Activated CD8-positive, alpha-beta memory T cell treated with anti-CD3 and anti-CD28 coated beads, Interleukin-2, amount 10 ng/mL, durations not matched to agents 7 days and 5 days (primary cell): ENCODE results near the gene OPCML. TPM values are rescaled to one million over a fixed set of nuclear protein-coding genes. Genes with fewer than 3 reads are reported as not detected.

Experiments
- ATAC-seq: fragments of 150-1000 bp; cut with Tn5 transposase; one replicate; pipeline ENCODE4 v1.10.0; 2021; ENCODE audit warnings: moderate library complexity
- CTCF ChIA-PET: fragments of 350-600 bp; sonication (Branson Sonifier 250); formaldehyde crosslinking; loops from one replicate; lab custom pipeline; 2021; ENCODE audit warnings: antibody characterized with exemption; lab: Charles Lee
- DNase-seq: peaks from one replicate; pipeline ENCODE4 v3.0.0-alpha.2; 2020
- H3K27ac Mint-ChIP-seq: one replicate; pipeline ENCODE4 v1.8.0; 2021; ENCODE audit warnings: mild to moderate bottlenecking, mixed read lengths
- H3K27me3 Mint-ChIP-seq: one replicate; pipeline ENCODE4 v1.8.0; 2021; ENCODE audit warnings: mixed read lengths
- H3K36me3 Mint-ChIP-seq: one replicate; pipeline ENCODE4 v1.8.0; 2021; ENCODE audit warnings: mild to moderate bottlenecking, mixed read lengths
- H3K4me1 Mint-ChIP-seq: one replicate; pipeline ENCODE4 v1.8.0; 2021; ENCODE audit warnings: mixed read lengths
- H3K4me3 Mint-ChIP-seq: one replicate; pipeline ENCODE4 v1.8.0; 2021; ENCODE audit warnings: mild to moderate bottlenecking, moderate library complexity, mixed read lengths
- H3K9me3 Mint-ChIP-seq: one replicate; pipeline ENCODE4 v1.8.0; 2022; ENCODE audit warnings: low read depth, mixed read lengths
- total RNA-seq, 2 experiments: library from RNA; stranded (reverse); gene quantifications; one replicate each; pipeline ENCODE4 v1.2.3, GENCODE V29; 2021

OPCML gene
- total RNA-seq, 2 experiments from 2014 or later = not detected

DNA sequence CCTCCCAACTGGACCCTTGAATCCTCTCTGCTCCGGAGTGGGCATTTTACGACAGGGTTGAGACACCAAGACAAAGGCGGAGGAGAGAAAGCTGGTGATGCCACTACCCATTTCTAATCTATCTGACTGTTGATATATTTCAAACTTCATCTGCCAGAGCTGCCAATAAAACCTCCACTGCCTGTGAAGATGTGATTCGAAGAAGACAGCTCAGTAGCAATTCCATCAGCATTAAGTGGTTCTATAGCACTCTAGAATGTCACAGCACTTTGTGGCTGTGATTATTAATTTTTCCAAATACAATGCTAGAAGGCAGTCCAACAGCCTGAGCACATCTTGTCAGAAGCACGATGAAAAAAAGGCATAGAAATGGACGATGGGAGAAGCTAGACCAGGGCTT lies 282.8 kb downstream of the OPCML start:
- no peak overlapping the region for H3K27ac Mint-ChIP-seq
- no peaks in the 10 kb centered on the region for H3K36me3 Mint-ChIP-seq
- ATAC-seq (no peak), DNase-seq (no peak)
- H3K4me3 Mint-ChIP-seq = no peak overlapping the region
- no peaks in the 10 kb centered on the region for H3K4me1 Mint-ChIP-seq
- CTCF ChIA-PET = no interaction called here
- peaks cover 2% of the 10 kb centered on the region for H3K9me3 Mint-ChIP-seq
- H3K27me3 Mint-ChIP-seq = no peaks in the 10 kb centered on the region

DNA sequence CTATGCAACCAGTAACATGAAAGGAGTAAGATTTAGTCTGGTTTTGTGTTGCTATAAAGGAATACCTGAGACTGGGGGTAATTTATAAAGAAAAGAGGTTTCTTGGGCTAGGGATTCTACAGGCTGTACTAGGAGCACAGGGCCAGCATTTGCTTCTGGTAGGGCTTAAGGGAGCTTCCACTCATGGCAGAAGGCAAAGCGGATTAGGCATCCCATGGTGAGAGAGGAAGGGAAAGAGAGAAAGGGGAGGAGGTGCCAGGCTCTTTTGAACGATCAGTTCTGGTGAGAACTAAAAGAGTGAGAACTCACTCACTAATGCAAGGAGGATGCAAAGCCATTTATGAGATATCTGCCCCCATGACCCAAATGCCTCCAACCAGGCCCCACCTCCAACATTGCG lies 283.2 kb downstream of the OPCML start:
- Mint-ChIP-seq H3K4me3 (no peak overlapping the region), H3K27me3 (no peaks in the 10 kb centered on the region), H3K36me3 (no peaks in the 10 kb centered on the region), H3K9me3 (peaks cover 2% of the 10 kb centered on the region), H3K4me1 (no peaks in the 10 kb centered on the region), H3K27ac (no peak overlapping the region)
- DNase-seq (no peak), ATAC-seq (no peak)
- CTCF ChIA-PET = no interaction called here

DNA sequence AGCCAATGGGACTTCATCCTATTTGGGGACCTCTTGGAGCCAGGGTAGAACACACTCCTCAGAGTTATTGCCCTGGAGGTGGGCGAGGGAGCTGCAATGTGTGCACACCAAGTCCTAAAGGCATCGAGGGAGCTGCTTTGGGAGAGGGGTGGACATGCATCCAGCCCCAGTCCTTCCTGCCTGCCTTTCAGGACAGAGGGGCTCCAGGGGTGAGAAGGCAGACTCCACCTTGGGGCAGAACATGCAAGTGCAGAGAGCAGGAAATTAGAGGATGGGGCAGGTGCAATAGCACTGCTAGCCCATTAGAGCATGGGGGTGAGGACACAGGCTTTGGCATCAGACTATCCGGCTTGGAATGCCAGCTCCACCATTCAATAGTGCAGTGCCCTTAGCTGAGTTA lies 288.5 kb downstream of the OPCML start:
- ATAC-seq = no peak
- no peaks in the 10 kb centered on the region for H3K4me1 Mint-ChIP-seq
- no peak overlapping the region for H3K27ac Mint-ChIP-seq
- CTCF ChIA-PET = no interaction called here
- no peak overlapping the region for H3K4me3 Mint-ChIP-seq
- peaks cover 2% of the 10 kb centered on the region for H3K9me3 Mint-ChIP-seq
- no peaks in the 10 kb centered on the region for H3K27me3 Mint-ChIP-seq
- H3K36me3 Mint-ChIP-seq = no peaks in the 10 kb centered on the region
- DNase-seq = no peak

DNA sequence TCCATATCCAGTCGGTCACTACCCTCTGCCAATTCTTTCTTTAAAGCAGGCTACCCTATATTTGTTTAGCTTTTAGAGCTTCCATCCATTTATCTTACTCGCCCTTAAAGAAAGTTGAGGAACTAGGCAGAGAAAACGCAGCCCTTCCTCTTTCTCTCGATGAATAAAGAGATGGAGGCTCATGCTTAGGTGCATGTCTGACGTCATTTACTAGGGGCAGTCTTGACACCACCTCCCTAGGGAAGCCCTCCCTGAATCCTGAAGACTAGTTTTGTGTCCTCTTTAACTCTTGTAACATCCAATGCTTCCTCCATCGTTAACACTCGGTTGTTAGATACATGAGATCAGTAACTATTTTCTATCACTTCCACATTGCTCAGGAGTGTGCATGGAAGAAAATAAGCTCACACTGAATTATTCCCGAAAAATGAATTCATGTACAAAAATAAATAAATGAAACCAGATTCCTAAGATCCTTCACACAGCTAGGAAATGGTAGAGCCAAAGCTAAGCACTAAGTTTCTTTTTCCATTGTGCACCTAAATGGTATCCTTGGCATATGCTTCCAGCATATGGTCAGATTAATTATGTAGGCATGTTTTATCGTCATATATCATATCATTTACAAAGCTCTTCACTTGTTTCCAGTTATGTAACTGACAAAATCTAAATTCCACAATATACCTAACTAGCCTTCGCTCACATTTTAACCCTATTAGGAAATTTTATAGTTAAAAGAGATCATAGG lies 291.2 kb downstream of the OPCML start:
- Mint-ChIP-seq H3K27me3 (no peaks in the 10 kb centered on the region), H3K9me3 (no peaks in the 10 kb centered on the region), H3K27ac (no peak overlapping the region), H3K4me1 (no peaks in the 10 kb centered on the region), H3K36me3 (no peaks in the 10 kb centered on the region), H3K4me3 (no peak overlapping the region)
- CTCF ChIA-PET = no interaction called here
- ATAC-seq (no peak), DNase-seq (no peak)

DNA sequence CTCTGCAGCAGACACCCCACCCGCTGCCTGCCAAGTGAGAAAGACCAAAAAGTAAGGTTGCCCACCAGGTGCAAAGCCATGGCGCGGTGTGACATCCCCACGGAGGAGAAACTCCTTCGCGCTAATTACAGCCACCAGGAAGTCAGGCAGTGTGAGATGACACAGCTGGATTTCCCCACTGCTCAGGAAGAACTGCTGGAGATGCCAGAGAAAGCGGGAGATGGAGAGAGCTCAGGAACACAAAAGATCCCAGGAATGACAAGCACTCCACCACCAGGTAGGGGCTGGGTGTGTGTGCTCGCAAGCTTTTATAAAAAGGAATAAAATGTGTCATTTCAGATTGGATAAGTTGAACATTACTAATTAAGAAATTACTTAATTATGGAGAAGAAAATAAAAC lies 292.7 kb downstream of the OPCML start:
- Mint-ChIP-seq H3K36me3 (no peaks in the 10 kb centered on the region), H3K27me3 (no peaks in the 10 kb centered on the region), H3K4me1 (no peaks in the 10 kb centered on the region), H3K27ac (no peak overlapping the region), H3K4me3 (no peak overlapping the region), H3K9me3 (no peaks in the 10 kb centered on the region)
- ATAC-seq = no peak
- CTCF ChIA-PET = no interaction called here
- DNase-seq = no peak

DNA sequence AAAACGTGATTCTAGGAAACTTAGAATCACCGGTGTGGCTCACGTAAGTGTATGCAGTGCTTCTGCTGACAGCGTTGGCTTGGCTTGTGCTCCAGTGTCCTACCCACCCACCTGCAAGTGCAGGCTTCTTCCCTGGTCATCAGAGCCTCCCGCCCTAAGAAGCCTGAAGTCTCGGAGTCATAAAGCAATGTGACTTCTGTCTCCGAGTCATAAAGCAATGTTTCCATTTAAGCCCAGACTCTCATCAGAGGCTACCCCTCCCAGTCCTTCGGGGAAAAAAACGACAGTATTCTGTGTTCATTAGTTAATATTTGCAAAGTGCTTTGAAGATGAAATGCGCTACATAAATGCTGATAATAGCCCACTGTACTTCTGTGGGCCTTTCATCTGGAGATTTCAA lies 293.8 kb downstream of the OPCML start:
- H3K27me3 Mint-ChIP-seq = no peaks in the 10 kb centered on the region
- CTCF ChIA-PET = no interaction called here
- ATAC-seq = no peak
- no peaks in the 10 kb centered on the region for H3K4me1 Mint-ChIP-seq
- no peak overlapping the region for H3K4me3 Mint-ChIP-seq
- no peaks in the 10 kb centered on the region for H3K9me3 Mint-ChIP-seq
- no peak overlapping the region for H3K27ac Mint-ChIP-seq
- H3K36me3 Mint-ChIP-seq = no peaks in the 10 kb centered on the region
- no peak for DNase-seq

DNA sequence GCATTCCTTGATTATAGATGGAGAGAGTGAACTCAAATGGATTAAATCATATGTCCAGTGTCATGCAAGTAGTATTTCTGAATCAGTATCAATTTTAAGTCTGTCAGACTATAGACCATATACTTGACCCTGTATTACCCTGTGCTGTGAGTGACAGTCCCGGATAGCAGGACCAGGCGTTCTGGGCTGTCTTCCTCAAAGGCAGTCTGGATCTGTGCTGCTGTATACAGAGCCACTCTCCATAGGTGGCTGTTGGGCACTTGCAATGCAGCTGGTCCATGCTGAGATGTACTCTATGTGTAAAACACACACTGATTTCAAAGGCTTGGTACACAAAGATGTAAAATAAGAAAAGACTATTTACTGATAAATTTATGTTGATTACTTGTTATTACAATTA lies 294.3 kb downstream of the OPCML start:
- no peak for ATAC-seq
- no peak for DNase-seq
- Mint-ChIP-seq H3K4me3 (no peak overlapping the region), H3K27me3 (no peaks in the 10 kb centered on the region), H3K36me3 (no peaks in the 10 kb centered on the region), H3K9me3 (no peaks in the 10 kb centered on the region), H3K27ac (no peak overlapping the region), H3K4me1 (no peaks in the 10 kb centered on the region)
- CTCF ChIA-PET = no interaction called here

DNA sequence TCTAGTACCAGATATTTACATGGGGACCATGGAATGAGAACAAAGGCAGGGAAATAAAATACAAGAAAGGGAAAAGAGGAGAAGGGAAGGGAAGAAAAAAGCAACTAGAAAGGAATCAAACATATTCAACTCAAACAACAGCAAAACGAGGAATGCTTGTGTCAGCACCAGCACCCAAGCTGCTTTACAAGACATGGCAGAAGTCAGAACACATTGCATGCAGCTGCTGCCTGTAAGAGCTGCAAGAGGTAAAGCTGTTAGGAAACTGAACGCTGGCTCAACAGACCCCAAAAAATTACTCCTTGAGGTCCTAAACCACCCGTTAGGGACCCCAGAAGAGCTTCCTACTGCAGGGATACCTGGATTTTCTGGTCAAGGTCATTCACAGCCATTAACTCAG lies 296.9 kb downstream of the OPCML start:
- ATAC-seq (no peak), DNase-seq (no peak)
- Mint-ChIP-seq H3K4me3 (no peak overlapping the region), H3K27me3 (no peaks in the 10 kb centered on the region), H3K4me1 (no peaks in the 10 kb centered on the region), H3K9me3 (no peaks in the 10 kb centered on the region), H3K36me3 (no peaks in the 10 kb centered on the region), H3K27ac (no peak overlapping the region)
- CTCF ChIA-PET = no interaction called here

DNA sequence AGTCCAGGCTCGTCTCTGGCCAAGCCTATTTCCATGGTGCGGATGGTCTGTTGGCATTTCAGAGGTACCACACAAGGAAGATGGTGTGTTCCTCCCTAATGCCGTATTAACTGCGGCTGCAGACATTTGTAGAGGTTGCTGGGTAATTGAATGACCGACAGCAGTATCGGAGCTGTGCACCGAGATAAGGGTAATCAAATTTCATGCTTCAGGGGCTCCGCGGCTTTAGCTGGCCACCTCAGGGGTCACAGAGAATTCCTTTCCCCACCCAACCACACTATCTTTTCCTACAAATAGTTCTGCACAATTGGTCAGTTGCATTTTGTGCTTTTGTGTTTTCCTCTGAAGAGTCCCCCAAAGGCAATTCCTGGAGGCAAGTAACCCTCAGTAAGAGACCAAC lies 297.4 kb downstream of the OPCML start:
- no peak overlapping the region for H3K27ac Mint-ChIP-seq
- CTCF ChIA-PET = no interaction called here

DNA sequence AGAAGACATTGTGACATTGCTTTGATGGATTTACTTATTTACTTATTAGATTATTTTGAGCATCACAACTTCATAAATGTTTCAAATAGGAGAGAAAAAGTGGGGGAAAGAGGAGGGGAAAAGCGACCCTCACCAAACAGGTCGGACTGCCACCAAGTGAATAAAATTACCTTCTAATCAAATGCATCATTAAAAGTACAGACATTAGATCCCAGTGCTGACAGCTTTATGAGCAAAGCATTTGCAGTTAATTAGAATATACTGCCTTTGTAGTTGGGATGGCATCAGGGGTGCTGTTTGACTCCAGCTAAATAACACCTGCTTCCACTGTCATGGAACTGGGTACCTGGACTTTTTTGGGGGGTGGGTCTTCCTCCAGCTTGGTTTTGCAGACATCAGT lies 299.6 kb downstream of the OPCML start:
- H3K27ac Mint-ChIP-seq = no peak overlapping the region

More for the DNA sequence above, 297.4 kb downstream of the OPCML start:
- H3K4me3 Mint-ChIP-seq = no peak overlapping the region
- H3K9me3 Mint-ChIP-seq = no peaks in the 10 kb centered on the region
- no peak for ATAC-seq
- no peaks in the 10 kb centered on the region for H3K36me3 Mint-ChIP-seq
- H3K27me3 Mint-ChIP-seq = no peaks in the 10 kb centered on the region
- no peak for DNase-seq
- no peaks in the 10 kb centered on the region for H3K4me1 Mint-ChIP-seq

DNA sequence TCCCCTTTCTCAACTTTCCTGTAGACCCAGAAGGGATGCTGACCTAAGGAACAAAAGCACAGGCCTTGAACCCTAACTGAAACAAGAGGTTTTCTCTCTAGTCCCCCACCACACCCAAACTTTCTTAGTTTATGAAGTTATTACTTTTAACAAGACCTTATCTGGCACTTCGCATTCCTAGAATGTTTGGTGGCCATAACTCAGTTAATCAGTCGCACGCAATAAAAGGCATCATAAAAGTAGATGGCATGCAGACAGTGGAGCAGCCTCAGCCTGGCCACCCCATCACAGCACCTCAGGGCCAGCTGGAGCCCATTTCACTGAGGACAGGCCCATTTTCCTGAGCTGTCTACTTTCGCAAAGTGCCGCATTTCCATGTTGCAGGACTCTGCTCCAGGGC lies 301.9 kb downstream of the OPCML start:
- Mint-ChIP-seq H3K36me3 (no peaks in the 10 kb centered on the region), H3K27me3 (no peaks in the 10 kb centered on the region), H3K9me3 (no peaks in the 10 kb centered on the region), H3K4me1 (no peaks in the 10 kb centered on the region), H3K4me3 (no peak overlapping the region), H3K27ac (no peak overlapping the region)
- CTCF ChIA-PET = no interaction called here
- no peak for DNase-seq
- no peak for ATAC-seq

More for the DNA sequence above, 299.6 kb downstream of the OPCML start:
- no peaks in the 10 kb centered on the region for H3K36me3 Mint-ChIP-seq
- H3K4me1 Mint-ChIP-seq = no peaks in the 10 kb centered on the region
- H3K27me3 Mint-ChIP-seq = no peaks in the 10 kb centered on the region
- DNase-seq (no peak), ATAC-seq (no peak)
- CTCF ChIA-PET = no interaction called here
- no peaks in the 10 kb centered on the region for H3K9me3 Mint-ChIP-seq
- no peak overlapping the region for H3K4me3 Mint-ChIP-seq

DNA sequence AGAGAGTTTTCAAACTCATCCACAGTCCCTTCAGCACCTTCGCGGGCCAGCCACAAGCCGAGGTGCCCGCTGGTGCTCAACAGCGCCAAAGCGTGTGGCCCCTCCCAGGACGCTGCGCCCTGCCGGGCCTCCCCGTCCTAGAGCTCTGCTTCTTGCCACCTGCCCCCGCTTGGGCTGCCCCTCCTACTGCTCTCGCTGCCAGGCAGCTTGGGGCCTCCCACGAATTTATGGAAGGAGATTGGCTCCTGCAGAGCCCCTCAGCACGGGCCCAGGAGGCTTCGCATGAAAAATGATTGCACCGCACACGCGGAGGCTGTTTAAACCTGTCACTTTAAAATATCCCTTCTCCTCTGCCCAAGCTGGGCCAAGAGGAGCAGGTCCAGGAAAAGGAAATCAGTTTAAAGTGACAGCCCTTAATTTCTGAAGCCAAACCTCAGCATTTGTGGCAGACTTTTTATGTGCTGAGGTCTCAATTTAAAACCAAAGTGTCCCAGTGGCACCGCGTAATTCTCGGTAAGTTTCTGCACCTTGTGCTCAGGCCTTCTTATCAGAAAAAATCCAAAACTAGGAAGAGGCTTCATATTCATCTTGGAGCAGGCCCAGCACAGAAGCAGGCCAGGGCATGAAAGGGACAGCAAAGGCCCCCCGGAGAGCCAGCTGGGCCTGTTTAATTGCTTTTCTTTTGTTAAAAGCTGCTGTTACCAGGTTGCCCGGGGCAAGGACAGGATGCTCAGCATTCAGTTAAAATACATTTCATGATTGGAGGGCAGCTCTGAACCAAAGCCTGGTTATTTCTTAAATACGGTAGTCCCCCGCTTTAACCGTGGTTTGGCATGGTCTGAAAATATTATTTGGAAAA lies 303.6 kb downstream of the OPCML start:
- Mint-ChIP-seq H3K27me3 (no peaks in the 10 kb centered on the region), H3K27ac (no peak overlapping the region), H3K9me3 (no peaks in the 10 kb centered on the region), H3K36me3 (no peaks in the 10 kb centered on the region), H3K4me3 (no peak overlapping the region), H3K4me1 (no peaks in the 10 kb centered on the region)
- ATAC-seq (no peak), DNase-seq (no peak)
- CTCF ChIA-PET = no interaction called here

DNA sequence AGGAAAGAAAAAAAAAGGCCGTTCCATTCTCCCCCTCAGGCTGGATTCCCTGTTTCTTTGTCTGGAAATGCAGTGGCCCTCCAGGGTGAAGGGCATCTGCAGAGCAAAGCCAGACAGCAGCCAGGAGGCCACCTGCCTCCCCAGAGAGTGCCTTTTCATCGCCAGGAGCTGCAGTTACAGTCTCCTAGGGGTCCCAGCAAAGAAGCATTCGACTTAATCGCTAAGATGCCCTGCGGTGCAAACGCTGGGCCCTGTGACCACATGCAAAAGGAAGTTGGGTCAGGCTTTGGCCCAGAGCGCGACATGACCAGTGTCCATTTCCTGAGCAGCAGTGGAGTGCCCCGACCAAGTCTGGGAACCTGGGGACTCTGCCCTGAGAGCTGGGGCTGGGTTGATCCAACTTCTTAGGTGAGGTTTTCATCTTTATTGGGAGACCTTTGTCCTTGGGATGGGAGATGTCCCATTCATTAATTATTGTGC lies 304.6 kb downstream of the OPCML start:
- Mint-ChIP-seq H3K36me3 (no peaks in the 10 kb centered on the region), H3K4me1 (no peaks in the 10 kb centered on the region), H3K9me3 (no peaks in the 10 kb centered on the region), H3K27ac (no peak overlapping the region), H3K27me3 (no peaks in the 10 kb centered on the region), H3K4me3 (no peak overlapping the region)
- DNase-seq (no peak), ATAC-seq (no peak)
- CTCF ChIA-PET = no interaction called here

DNA sequence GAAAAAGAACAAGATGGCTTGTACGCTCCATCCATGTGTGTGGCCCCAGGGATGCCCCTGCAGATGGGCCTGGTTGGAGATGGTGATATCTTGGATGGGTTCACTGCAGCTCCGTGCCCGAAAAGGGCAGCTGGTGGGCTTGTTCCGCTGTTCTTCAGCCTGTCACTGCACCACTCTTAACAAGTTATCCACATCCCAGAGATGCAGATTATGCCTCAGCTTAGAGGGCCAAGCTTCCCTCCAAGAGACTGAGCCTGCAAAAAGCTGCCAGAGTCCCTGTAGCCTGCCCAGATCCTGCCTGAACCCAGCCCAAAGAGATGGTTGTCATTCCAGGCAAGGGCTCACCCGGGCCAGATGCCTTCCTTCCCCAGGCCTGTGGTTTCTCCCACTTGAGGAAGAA lies 308.0 kb downstream of the OPCML start:
- Mint-ChIP-seq H3K4me3 (no peak overlapping the region), H3K4me1 (no peaks in the 10 kb centered on the region), H3K27me3 (no peaks in the 10 kb centered on the region), H3K36me3 (no peaks in the 10 kb centered on the region), H3K27ac (no peak overlapping the region), H3K9me3 (no peaks in the 10 kb centered on the region)
- ATAC-seq (no peak), DNase-seq (no peak)
- CTCF ChIA-PET = no interaction called here
